ENCODE data around the gene ARPC1B. TPM values are rescaled to one million over a fixed set of nuclear protein-coding genes. Genes with fewer than 3 reads are reported as not detected.

Gene ARPC1B
- total and polyA plus RNA-seq, 9 of the 15 experiments (the other 6 are each of a cell fraction or from before 2014, with no cell fraction given): 6.7 to 357 (median 211) TPM

DNA sequence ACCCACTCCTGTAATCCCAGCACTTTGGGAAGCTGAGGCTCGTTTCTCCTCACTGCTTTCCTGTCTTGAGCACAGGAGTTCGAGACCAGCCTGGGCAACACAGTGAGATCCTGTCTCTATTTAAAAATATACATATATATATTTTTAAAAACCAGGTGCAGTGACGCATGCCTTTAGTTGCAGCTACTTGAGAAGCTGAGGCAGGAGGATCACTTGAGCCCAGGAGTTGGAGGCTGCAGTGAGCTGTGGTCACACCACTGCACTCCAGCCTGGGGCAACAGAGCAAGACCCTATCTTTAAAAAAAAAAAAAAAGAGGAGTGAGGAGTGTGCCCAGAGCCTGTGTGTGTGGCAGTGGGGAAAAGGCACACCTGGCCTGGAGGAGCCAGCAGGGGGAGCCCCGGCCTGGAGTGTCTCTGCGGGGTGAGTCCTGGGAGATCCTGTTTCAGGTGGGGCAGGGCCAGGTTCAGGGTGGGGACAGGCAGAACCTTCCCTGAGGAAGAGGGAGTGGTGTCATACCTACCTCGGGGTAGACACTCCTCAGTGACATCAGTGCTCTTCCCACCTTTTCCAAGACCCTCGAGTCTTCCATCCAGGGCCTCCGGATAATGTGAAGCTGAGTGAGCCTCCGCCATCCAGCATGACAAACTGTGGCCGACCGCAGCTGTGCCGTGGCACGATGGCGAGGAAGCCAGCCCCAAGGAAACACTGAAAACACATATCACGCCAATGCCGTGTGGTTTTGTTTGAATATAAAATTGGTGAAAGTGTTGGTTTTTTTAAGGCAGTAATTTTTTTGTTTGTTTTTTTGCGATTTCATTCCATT lies 9.0 kb upstream of the ARPC1B start (continued):
- TF ChIP-seq, protein P1, sequence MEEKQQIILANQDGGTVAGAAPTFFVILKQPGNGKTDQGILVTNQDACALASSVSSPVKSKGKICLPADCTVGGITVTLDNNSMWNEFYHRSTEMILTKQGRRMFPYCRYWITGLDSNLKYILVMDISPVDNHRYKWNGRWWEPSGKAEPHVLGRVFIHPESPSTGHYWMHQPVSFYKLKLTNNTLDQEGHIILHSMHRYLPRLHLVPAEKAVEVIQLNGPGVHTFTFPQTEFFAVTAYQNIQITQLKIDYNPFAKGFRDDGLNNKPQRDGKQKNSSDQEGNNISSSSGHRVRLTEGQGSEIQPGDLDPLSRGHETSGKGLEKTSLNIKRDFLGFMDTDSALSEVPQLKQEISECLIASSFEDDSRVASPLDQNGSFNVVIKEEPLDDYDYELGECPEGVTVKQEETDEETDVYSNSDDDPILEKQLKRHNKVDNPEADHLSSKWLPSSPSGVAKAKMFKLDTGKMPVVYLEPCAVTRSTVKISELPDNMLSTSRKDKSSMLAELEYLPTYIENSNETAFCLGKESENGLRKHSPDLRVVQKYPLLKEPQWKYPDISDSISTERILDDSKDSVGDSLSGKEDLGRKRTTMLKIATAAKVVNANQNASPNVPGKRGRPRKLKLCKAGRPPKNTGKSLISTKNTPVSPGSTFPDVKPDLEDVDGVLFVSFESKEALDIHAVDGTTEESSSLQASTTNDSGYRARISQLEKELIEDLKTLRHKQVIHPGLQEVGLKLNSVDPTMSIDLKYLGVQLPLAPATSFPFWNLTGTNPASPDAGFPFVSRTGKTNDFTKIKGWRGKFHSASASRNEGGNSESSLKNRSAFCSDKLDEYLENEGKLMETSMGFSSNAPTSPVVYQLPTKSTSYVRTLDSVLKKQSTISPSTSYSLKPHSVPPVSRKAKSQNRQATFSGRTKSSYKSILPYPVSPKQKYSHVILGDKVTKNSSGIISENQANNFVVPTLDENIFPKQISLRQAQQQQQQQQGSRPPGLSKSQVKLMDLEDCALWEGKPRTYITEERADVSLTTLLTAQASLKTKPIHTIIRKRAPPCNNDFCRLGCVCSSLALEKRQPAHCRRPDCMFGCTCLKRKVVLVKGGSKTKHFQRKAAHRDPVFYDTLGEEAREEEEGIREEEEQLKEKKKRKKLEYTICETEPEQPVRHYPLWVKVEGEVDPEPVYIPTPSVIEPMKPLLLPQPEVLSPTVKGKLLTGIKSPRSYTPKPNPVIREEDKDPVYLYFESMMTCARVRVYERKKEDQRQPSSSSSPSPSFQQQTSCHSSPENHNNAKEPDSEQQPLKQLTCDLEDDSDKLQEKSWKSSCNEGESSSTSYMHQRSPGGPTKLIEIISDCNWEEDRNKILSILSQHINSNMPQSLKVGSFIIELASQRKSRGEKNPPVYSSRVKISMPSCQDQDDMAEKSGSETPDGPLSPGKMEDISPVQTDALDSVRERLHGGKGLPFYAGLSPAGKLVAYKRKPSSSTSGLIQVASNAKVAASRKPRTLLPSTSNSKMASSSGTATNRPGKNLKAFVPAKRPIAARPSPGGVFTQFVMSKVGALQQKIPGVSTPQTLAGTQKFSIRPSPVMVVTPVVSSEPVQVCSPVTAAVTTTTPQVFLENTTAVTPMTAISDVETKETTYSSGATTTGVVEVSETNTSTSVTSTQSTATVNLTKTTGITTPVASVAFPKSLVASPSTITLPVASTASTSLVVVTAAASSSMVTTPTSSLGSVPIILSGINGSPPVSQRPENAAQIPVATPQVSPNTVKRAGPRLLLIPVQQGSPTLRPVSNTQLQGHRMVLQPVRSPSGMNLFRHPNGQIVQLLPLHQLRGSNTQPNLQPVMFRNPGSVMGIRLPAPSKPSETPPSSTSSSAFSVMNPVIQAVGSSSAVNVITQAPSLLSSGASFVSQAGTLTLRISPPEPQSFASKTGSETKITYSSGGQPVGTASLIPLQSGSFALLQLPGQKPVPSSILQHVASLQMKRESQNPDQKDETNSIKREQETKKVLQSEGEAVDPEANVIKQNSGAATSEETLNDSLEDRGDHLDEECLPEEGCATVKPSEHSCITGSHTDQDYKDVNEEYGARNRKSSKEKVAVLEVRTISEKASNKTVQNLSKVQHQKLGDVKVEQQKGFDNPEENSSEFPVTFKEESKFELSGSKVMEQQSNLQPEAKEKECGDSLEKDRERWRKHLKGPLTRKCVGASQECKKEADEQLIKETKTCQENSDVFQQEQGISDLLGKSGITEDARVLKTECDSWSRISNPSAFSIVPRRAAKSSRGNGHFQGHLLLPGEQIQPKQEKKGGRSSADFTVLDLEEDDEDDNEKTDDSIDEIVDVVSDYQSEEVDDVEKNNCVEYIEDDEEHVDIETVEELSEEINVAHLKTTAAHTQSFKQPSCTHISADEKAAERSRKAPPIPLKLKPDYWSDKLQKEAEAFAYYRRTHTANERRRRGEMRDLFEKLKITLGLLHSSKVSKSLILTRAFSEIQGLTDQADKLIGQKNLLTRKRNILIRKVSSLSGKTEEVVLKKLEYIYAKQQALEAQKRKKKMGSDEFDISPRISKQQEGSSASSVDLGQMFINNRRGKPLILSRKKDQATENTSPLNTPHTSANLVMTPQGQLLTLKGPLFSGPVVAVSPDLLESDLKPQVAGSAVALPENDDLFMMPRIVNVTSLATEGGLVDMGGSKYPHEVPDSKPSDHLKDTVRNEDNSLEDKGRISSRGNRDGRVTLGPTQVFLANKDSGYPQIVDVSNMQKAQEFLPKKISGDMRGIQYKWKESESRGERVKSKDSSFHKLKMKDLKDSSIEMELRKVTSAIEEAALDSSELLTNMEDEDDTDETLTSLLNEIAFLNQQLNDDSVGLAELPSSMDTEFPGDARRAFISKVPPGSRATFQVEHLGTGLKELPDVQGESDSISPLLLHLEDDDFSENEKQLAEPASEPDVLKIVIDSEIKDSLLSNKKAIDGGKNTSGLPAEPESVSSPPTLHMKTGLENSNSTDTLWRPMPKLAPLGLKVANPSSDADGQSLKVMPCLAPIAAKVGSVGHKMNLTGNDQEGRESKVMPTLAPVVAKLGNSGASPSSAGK (IDR thresholded peaks at IDR 0.05): no peak
- TF ChIP-seq RBFOX2 (IDR thresholded peaks at IDR 0.05; ENCODE audit: low read depth, low read length): no peak
- TF ChIP-seq NCOA6 (IDR thresholded peaks at IDR 0.05): no peak
- no peak for TF ChIP-seq MCM2 (IDR thresholded peaks at IDR 0.05; ENCODE audit: low read depth)
- TF ChIP-seq TCF7 (IDR thresholded peaks at IDR 0.05; ENCODE audit: borderline replicate concordance): no peak
- TF ChIP-seq GTF2F1 (IDR thresholded peaks at IDR 0.05; ENCODE audit: low read depth, low read length): no peak
- TF ChIP-seq, protein P2, sequence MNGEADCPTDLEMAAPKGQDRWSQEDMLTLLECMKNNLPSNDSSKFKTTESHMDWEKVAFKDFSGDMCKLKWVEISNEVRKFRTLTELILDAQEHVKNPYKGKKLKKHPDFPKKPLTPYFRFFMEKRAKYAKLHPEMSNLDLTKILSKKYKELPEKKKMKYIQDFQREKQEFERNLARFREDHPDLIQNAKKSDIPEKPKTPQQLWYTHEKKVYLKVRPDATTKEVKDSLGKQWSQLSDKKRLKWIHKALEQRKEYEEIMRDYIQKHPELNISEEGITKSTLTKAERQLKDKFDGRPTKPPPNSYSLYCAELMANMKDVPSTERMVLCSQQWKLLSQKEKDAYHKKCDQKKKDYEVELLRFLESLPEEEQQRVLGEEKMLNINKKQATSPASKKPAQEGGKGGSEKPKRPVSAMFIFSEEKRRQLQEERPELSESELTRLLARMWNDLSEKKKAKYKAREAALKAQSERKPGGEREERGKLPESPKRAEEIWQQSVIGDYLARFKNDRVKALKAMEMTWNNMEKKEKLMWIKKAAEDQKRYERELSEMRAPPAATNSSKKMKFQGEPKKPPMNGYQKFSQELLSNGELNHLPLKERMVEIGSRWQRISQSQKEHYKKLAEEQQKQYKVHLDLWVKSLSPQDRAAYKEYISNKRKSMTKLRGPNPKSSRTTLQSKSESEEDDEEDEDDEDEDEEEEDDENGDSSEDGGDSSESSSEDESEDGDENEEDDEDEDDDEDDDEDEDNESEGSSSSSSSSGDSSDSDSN (IDR thresholded peaks at IDR 0.05; ENCODE audit: borderline replicate concordance in 1 of 2, low read depth in 2 of 2, low read length in 2 of 2): no peak
- TF ChIP-seq MED1 (CRISPR knock-in tag; IDR thresholded peaks at IDR 0.05; ENCODE audit: borderline replicate concordance): no peak
- TF ChIP-seq BCL6 (CRISPR knock-in tag; IDR thresholded peaks at IDR 0.05): no peak
- no peak for TF ChIP-seq HNRNPL (IDR thresholded peaks at IDR 0.05; ENCODE audit: low read depth, low read length)
- TF ChIP-seq, protein P3, sequence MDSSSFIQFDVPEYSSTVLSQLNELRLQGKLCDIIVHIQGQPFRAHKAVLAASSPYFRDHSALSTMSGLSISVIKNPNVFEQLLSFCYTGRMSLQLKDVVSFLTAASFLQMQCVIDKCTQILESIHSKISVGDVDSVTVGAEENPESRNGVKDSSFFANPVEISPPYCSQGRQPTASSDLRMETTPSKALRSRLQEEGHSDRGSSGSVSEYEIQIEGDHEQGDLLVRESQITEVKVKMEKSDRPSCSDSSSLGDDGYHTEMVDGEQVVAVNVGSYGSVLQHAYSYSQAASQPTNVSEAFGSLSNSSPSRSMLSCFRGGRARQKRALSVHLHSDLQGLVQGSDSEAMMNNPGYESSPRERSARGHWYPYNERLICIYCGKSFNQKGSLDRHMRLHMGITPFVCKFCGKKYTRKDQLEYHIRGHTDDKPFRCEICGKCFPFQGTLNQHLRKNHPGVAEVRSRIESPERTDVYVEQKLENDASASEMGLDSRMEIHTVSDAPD (CRISPR knock-in tag; IDR thresholded peaks at IDR 0.05): no peak
- no peak for TF ChIP-seq DMBX1 (CRISPR knock-in tag; IDR thresholded peaks at IDR 0.05; ENCODE audit: borderline replicate concordance)

All from K562 (cell line).